ENCODE data around the gene TSPAN4. TPM values are rescaled to one million over a fixed set of nuclear protein-coding genes. Genes with fewer than 3 reads are reported as not detected.

TSPAN4 gene
- total and polyA plus RNA-seq, 10 of the 15 experiments (the other 5 are each of a cell fraction or from before 2014, with no cell fraction given): 0.37 to 14.0 (median 8.5) TPM; not detected in 1

GRCh38 chr11:895331-896110 lies 52.9 kb downstream of the TSPAN4 start (continued):
- no peak for TF ChIP-seq CEBPZ (IDR thresholded peaks at IDR 0.05; ENCODE audit: low read depth, low read length)

- H3K4me2 ChIP-seq (ENCODE audit: control insufficient read depth, insufficient read depth): no peak overlapping the region
- no peak for FAIRE-seq
- no peaks in the 10 kb centered on the region for H4K20me1 ChIP-seq (ENCODE audit: control insufficient read depth, insufficient read depth)
- no peaks in the 10 kb centered on the region for H3K9me3 ChIP-seq (replicated peaks; ENCODE audit: control insufficient read depth, insufficient read depth, low read length)
- ChIA-PET POLR2A (no interaction called here), SMC1A (ENCODE audit: uncharacterized antibody, unreplicated experiment) (no interaction called here), RAD21 (ENCODE audit: unreplicated experiment) (no interaction called here), CTCF (no interaction called here)
- no peaks in the 10 kb centered on the region for H3K27me3 ChIP-seq (replicated peaks in 1 of 2; ENCODE audit: control insufficient read depth in 2 of 2, insufficient read depth in 2 of 2, low read length in 1 of 2)
- H3K36me3 ChIP-seq (ENCODE audit: control insufficient read depth in 2 of 2, insufficient read depth in 2 of 2, low read length in 1 of 2): peaks cover 3 to 33% of the 10 kb centered on the region in 2 experiments; a peak in 3 of 4 replicates
- intact Hi-C loops (cut with micrococcal nuclease; ENCODE audit: unreplicated experiment): no loop called here
- no peaks in the 10 kb centered on the region for H3K79me2 ChIP-seq (ENCODE audit: control insufficient read depth, insufficient read depth, low read length)
- DNase-seq (ENCODE audit: low read depth, low spot score): no peak
- H3K4me3 ChIP-seq: no peak overlapping the region
- H2AFZ ChIP-seq (ENCODE audit: control insufficient read depth, low read depth, low read length): no peak overlapping the region
- BruUV-seq (replicated peaks): no TSS peak
- no peaks in the 10 kb centered on the region for H3K4me1 ChIP-seq (ENCODE audit: control insufficient read depth, insufficient read depth, low read length)
- H3K9ac ChIP-seq (ENCODE audit: control insufficient read depth, insufficient read depth, low read length): no peak overlapping the region
- in situ Hi-C loops (cut with MboI): no loop called here
- WGBS (ENCODE audit: insufficient coverage, insufficient replicate concordance, low lambda C conversion rate, missing lambda C conversion rate): 86% methylated on average over 14 of the region's 17 CpGs
- no peak for ATAC-seq
- H3K27ac ChIP-seq (ENCODE audit: control insufficient read depth, insufficient read depth): no peak overlapping the region
- TF ChIP-seq ZBTB4 (CRISPR knock-in tag; IDR thresholded peaks at IDR 0.05) (no peak), KAT2A (conservative IDR thresholded peaks at IDR 0.05; ENCODE audit: control insufficient read depth, low read depth, low read length) (no peak), RFX5 (IDR thresholded peaks at IDR 0.05; ENCODE audit: low read depth, low read length) (no peak), ZNF687 (IDR thresholded peaks at IDR 0.05) (no peak)
These were observed 54.8 kb downstream of the TSPAN4 start for GRCh38 chr11:897253-898142.
